GM12801 (cell line): ENCODE results near the gene RBPJL.

ENCODE experiments used
- TF ChIP-seq, protein P1 (sequence below): IDR thresholded peaks from one replicate; pipeline ENCODE4 v1.5.1; 2011; ENCODE audit warnings: control low read depth; ENCODE audit not compliant: insufficient read length; ENCODE audit errors: extremely low read depth

The RBPJL gene

DNA sequence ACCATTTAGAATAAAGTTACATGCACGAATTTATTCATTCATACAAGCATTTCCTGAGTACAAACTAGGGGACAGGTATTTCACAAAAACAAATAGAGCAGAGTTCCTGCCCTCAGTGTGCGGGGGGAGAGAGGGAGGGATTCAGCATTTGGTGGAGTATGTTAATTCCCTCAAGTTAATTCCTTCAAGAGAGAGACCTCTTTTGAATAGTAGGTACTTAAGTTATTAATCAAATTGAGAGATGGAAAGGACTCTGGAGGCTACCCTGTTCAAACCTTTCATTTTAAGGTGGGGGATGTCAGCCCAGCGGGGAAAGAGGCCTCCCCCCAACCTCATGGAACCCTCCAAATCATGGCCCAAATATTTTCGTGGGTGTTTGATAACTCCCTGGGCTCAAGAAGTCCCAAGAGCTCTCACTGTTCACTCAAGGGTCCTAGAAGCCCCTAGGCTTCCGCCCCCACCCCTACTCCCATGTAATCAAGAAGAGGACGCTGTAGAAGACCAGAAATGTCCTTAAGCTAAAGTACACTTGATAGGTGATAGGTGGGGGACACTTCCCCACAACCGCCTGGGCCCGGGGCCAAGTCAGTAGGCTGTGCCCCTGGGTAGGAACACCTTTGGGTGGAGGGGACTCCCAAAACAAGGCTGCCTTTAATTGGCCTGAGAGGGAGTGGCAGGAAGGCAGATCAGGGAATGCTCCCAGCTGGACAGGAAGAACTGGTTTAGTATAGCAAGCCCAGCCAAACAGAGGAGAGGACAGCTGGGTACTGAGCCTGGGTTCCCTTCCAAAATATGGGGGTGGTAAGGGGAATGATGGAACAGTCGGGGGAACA, 38.7 kb downstream of the RBPJL start:
- TF ChIP-seq, protein P1, sequence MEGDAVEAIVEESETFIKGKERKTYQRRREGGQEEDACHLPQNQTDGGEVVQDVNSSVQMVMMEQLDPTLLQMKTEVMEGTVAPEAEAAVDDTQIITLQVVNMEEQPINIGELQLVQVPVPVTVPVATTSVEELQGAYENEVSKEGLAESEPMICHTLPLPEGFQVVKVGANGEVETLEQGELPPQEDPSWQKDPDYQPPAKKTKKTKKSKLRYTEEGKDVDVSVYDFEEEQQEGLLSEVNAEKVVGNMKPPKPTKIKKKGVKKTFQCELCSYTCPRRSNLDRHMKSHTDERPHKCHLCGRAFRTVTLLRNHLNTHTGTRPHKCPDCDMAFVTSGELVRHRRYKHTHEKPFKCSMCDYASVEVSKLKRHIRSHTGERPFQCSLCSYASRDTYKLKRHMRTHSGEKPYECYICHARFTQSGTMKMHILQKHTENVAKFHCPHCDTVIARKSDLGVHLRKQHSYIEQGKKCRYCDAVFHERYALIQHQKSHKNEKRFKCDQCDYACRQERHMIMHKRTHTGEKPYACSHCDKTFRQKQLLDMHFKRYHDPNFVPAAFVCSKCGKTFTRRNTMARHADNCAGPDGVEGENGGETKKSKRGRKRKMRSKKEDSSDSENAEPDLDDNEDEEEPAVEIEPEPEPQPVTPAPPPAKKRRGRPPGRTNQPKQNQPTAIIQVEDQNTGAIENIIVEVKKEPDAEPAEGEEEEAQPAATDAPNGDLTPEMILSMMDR: no peak

DNA sequence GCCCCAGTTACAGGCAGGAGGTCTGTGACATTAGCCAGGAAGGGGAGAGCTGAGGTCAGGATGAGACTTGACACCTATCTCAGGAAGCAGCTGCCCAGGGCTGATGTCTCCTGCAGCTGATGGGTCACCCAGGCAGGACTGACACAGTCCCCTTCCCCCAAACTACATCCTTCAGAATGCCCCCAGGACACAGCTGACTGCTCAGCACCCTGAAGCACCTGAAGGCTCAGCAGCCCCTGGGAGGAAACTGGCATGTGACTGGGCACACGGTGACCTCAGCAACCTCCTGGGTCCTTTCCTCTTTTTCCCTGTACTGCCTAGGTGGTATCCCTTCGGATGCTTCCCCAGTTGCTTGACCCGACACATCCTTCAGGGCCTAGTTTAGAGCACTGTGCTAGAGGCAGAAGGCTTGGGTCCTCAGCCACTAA, 39.7 kb downstream of the RBPJL start:
- TF ChIP-seq, protein P1: no peak

DNA sequence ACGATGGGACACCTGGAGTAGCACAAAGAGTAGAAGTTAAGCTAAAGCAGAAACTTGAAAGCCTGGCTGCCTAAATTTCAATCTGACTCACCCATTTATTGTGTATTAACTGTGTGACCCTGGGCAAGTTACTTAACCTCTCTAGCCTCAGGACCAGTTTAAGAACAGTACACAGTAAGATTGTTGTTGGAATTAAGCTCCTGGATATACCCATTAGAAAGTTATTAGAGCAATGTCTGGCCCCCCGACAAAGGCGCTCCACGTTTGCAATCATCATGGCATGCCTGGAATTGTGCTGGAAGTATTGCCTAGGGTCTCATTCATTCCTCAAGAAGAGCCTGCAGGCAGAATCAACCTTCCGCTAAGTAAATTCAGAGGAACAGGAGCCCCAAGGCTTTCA, 40.2 kb downstream of the RBPJL start:
- TF ChIP-seq, protein P1: no peak

DNA sequence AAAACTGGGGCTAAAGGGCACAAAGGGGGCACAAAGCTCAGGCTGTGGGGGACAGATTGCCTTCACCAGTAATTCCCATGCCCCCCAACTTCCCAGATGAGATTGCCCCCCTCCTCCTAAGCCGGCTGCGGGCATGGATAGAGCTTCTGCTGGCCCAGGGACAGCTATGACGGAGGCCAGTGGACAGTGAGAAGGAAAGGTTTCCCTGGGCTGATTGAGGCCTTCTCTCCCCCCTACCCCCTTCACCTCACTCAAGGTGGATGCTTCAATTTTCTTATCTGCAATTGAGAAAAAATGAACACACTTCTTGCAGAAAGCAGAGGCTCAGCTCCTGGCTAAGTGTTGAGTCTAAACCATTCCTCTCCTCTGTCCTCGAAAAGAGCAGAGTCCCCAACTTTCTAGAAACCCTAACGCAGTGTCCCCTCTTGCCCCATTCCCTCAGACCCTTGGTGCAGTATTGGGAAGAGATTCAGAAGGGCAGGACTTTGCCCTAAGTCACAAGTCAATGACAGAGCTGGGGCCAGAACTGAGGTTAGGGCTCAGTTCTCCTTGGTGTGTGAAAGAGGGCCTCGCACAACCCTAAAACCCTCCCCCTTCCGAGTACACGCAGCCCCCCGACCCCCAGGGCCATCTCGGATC, 40.8 kb downstream of the RBPJL start:
- TF ChIP-seq, protein P1: no peak

DNA sequence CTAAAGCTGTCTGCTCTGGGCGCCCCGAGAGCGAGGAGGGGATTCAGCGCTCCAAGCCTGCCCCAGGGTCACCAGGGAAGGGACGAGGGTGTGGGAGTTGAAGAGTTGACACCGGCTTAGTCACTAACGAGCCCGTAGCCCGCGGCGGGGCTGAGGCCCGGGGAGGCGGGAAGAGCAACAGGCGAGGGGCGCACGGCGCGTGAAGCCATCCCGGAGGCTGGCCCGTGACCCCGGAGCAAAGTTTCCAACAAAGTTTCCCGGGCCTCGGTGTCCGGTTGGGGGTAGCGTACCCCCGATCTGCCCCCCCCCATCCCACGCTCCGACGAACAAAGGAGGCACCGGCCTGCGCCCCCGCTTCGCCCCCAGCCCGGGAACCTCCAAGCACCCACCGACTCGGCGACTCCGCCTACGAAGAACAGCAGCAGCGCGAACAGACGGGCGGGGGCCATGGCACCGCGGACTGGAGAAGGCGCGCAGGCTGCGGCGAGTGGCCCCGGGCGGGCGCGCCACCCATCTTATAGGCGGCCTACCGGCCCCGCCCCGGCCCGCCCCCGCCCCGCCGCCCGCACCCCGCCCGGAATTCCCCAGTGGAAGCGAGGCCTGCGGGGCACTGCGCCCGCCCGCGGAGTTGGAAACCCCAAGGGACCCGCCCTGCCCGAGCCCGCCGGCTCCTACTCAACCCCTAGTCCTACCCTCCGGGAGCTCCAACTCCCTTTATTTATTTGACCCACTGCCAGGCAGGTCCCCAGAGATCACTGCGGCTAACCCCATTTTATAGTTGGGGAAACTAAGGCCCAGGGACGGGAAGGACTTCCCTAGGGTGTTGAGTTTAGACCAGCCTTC, 41.5 kb downstream of the RBPJL start, which contains the start of gene SDC4:
SDC4 (minus strand) TSS at position 489 of the 843 bp plus-strand sequence; CDS start at position 449, 40 bp downstream.
- TF ChIP-seq, protein P1: no peak

DNA sequence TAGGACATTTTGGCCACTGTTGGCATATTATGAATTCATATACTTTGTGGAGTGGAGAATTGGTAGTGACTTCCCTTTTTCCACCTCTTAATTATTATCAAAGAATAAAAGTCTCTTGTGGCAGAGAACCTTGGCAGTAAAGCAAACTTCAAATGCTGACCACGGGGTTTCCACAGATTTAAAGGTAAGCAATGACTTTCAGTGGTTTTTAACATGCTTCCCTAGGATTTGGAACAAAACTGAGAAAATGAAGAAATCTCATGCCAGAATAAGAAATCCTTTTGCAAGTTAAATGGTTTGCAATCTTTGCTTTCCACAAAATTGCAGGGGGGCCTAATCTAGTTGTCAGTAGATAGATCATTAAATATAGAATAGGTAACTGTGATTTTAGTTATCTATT, 43.6 kb downstream of the RBPJL start:
- TF ChIP-seq, protein P1: no peak

DNA sequence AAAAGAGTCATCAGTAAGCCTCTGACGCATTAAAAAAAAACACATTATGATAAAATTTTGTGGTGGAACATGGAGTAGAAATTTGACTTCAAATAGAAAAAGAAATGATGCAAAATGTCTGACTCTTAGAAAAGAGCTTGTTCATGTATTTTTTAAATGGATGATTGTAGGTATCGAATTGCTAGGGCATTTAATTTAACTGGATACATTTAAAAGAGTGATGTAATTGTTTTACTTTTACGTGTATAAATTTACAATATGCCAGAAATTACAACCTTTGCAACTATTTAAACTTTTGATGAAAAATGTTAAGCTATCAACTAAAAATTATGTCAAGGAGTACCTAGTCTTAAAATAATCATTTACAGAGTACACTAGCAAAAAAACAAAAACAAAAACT, 46.1 kb downstream of the RBPJL start:
- TF ChIP-seq, protein P1: no peak
